NCI-H1930 (cell line): ENCODE measurements around the gene ALDH16A1.
"Not testable (repeated sequence)": the region's sequence is repeated elsewhere in the genome, so short reads cannot be mapped to it uniquely, and the experiment has no call there.

ENCODE experiments used
- DNase-seq, 2 experiments: peaks; one replicate each; lab custom pipeline; 2025; lab: John Stamatoyannopoulos, UW

Gene ALDH16A1

DNA sequence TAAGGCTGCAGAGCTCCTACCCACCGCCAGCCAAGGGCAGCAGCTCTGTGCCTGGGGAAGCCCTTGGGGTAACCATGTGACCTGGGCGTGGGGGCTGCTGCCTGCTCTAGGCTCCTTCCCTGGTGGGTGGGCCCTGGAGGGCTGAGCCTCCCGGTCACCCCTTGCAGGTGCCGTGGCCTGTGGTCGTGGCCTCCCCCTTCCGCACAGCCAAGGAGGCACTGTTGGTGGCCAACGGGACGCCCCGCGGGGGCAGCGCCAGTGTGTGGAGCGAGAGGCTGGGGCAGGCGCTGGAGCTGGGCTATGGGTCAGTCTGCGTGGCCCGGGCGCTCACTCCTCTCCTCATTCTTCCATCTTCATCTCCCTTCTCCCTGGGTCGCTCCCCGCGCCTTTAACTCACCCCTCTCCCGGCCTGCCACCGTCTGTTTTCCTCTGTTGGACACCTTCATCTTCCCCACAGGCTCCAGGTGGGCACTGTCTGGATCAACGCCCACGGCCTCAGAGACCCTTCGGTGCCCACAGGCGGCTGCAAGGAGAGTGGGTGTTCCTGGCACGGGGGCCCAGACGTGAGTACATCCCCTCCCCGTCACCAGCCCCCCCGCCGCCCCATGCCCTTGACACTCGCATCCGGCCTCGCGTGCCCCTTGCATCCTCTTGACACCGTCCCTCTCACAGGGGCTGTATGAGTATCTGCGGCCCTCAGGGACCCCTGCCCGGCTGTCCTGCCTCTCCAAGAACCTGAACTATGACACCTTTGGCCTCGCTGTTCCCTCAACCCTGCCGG, 11.1 kb downstream of the ALDH16A1 start:
- DNase-seq = no peak

DNA sequence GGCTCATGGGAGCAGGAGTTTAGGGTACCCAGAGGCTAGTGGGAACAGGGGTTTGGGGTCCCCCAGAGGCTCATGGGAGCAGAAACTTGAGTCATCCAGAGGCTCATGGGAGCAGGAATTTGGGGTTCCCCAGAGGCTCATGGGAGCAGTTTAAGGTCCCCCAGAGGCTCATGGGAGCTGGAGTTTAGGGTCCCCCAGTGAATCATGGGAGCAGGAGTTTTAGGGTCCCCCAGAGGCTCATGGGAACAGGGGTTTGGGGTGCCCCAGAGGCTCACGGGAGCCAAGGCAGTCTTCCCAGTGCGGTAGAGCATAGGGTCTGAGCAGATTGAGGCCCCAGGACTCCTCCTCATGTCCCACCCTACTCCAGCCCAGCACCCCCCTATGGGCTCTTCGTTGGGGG, 12.3 kb downstream of the ALDH16A1 start:
- no peak for DNase-seq

DNA sequence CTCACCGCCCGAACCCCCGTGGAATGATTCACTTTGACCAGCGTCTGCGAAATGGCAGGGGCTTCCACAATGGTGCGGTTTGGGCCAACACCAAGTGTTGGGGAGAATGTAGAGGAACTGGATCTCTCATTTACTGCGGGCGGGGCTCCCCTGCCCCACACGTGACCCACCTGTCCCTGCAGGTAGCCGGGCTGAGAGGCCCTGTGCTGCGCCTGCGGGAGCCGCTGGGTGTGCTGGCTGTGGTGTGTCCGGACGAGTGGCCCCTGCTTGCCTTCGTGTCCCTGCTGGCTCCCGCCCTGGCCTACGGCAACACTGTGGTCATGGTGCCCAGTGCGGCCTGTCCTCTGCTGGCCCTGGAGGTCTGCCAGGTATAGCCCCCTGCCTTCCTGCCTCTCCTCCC, 15.2 kb downstream of the ALDH16A1 start:
- no peak for DNase-seq

DNA sequence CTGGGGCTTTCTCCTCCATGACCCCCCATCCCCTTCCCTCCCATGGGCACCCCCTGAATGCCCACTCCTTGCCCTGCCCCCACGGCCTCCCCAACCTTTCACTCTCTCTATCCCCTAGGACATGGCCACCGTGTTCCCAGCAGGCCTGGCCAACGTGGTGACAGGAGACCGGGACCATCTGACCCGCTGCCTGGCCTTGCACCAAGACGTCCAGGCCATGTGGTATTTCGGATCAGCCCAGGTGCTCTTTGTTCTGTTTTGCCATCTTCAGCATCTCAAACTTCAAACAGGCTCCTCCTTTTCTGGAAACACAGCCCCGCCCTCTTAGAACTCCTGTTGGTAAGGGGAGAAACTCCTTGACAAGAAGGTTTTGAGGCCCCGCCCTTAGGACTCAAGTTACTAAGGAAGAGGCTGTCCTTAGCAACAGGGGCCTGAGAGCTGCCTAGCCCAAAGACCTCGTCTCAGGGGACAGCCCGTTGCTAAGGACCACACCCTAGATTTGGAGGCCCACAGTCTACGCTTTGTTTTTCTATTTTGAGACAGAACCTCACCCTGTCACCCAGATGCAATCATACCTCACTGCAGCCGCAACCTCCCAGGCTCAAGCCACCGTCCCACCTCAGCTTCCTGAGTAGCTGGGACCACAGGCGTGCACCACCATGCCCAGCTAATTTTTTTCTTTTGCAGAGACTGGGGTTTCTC, 15.9 kb downstream of the ALDH16A1 start:
- peak in 1 of 2 experiments; percentile 25 for DNase-seq

DNA sequence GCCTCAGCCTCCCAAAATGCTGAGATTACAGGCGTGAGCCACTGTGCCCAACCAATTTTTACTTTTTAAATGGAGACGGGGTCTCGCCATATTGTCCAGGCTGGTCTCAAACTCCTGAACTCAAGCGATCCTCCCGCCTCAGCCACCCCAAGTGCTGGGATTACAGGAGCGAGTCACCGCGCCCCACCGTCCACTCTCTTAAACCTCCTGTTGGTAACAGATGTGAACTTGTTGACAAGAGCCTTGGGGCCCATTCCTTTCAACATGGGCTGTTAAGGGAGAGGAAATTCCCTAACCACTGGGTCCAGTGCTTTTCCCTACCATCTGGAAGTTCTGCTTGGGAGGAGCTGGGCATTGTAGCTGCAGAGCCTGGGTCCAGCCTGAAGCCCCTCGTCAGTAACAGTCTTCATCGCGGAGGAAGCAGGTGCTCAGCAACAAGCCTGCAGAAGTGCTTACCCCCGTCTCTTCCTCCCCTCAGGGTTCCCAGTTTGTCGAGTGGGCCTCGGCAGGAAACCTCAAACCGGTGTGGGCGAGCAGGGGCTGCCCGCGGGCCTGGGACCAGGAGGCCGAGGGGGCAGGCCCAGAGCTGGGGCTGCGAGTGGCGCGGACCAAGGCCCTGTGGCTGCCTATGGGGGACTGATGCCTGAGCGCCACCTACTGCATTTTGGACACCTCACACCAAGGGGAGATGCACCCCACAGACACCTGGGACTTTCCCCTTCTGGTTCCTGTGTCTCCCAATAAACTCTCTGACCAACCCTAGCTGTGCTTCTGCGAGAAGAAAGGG, 17.0 kb downstream of the ALDH16A1 start:
- DNase-seq = no peak

DNA sequence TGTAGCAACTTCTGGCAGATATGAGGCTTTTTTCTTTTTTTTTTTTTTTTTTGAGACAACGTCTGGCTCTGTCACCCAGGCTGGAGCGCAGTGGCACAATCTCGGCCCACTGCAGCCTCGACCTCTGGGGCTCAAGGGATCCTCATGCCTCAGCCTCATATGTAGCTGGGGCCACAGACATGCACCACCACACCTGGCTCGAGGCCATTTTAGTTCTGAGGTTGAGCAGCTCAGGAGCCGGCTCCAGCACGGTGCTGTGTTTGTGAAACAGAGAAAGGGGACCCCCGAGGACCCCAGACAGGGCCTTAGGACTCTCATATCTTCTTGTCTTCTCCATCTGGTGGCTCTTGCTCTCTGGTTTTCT, 17.6 kb downstream of the ALDH16A1 start:
- no peak for DNase-seq

DNA sequence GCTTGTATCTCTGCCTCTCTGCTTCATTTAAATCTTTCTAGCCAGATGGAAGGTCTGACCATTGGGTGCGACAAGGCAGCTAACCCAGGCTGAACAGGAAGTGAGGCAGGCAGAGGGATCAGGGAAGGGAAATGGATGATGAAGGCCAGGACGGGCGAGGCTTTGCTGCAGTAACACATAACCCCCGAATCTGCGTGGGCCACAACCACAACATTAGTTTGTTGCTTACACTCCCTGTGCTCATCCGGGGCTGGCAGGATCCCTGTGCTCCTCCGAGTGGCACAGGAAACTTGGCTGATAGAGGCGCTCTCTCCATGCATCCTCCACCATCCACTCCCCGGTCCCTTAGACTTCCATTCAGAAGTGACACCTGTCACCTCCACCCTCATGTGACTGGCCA, 19.9 kb downstream of the ALDH16A1 start:
- DNase-seq = no peak

DNA sequence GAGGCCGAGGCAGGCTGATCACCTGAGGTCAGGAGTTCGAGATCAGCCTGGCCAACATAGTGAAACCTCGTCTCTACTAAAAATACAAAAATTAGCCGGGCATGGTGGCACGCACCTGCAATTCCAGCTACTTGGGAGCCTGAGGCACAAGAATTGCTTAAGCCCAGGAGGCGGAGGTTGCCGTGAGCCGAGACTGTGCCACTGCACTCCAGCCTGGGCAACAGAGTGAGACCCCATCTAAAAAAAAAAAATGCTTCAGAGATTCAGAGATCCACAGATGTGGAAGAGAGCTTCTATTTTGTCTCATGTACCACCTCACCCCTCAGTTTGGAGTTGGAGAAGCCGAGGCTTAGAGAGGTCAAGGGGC, 20.5 kb downstream of the ALDH16A1 start:
- DNase-seq = not testable (repeated sequence)

DNA sequence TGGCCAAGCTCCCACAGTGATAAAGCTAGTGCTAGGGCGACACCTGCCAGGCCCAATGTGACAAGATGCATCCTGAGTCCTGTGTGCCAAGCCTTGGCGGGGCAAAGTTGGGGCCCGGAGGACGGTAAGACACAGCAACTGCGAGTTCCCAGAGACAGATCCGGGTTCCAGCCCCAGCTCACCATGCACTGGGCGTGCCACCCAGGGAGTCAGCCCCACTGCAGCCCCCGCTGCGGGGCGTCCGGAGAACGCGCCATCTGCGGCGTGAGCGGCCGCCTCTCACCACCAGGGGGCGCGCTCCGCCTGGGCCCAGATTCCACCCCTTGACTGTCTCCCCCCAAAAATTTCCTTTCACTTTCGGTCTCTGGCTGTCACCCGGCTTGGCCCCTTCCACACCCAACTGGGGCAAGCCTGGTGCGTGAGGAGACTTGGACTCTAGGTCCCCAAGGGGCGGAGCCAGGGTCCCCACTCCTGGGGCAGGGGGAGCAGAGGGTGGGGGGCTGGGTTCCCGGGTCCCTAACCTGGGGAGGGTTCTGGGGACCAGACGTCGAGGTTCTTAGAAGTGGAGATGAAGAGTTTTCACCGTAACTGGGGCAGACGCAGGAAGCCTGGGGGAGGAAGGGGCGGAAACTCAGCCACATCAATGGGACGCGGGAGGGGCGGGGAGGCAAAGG, 21.0 kb downstream of the ALDH16A1 start, which contains the start of gene FLT3LG:
FLT3LG (plus strand) TSS at position 348 of the 674 bp plus-strand sequence. CDS start 425 bp downstream, outside the sequence.
- peak; percentile 46 to 82 for DNase-seq

DNA sequence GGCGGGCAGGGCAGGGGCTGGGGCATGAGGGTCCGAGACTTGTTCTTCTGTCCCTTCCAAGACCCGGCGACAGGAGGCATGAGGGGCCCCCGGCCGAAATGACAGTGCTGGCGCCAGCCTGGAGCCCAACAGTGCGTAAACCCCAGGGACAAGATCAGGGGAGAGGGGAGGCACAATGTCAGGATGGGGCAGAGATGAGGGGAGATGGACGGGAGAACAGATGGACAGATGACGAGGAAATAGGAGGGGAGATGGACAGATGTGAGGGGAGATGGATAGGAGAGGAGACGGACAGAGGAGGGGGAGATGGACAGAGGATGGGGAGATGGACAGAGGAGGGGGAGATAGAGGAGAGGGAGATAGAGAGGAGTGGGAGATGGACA, 21.5 kb downstream of the ALDH16A1 start:
- DNase-seq = no peak

DNA sequence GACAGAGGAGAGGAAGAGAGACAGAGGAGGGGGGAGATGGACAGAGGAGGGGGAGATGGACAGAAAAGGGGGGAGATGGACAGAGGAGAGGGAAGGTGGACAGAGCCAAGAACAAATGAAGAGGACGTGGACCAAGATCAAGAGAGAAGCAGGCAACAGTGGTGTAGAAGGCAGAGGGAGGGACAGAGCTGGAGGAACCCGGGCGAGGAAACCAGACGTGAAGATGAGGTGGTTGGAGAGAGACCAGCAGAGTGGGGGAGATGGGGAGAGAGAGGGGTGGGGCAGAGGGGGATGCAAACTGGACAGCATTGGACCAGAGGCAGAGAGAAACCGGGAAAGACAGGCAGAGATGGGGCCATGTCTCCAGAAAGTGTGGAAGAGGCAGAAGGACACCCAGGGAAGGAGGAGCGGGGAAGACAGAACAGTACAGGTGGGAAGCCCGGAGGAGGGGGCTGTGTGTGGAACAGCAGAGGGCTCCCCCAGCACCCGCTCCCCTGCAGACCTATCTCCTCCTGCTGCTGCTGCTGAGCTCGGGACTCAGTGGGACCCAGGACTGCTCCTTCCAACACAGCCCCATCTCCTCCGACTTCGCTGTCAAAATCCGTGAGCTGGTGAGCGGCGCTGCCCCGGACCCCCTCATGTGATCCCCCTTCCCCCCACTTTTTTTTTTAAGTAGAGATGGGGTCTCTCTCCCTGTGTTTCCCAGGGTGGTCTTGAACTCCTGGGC, 22.3 kb downstream of the ALDH16A1 start:
- no peak for DNase-seq

DNA sequence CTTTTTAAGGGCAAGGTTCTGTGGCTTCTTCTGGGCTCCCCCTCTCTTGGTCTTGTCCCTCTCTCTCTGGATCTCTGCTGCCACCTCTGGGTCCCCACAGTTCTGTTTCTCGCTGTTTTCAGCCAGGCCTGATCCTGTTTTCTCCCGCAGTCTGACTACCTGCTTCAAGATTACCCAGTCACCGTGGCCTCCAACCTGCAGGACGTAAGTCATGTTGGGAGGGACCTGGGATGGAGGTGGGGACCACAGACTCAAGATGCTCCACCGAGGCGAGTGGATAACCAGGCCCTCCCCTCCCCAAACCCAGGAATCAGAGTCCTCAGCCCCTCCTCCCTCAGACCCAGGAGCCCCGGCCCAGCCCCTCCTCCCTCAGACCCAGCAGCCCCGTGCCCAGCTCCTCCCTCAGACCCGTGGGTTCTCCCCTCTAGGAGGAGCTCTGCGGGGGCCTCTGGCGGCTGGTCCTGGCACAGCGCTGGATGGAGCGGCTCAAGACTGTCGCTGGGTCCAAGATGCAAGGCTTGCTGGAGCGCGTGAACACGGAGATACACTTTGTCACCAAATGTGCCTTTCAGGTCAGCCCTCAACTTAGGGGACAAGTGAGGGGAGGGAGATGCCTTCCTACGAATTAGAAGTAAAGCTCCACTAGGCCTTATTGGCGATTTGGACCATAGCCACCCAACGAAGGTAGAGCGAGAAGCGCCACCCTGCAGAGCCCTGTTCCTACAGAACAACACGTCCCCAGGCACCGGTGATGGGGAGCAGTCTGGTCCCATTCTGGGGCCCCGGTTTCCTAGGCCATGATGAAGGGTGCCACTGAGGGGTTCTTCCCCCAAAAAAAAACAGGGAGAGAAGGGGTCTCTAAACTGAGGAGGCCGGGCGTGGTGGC, 23.2 kb downstream of the ALDH16A1 start:
- DNase-seq = peak; percentile 54 to 78

DNA sequence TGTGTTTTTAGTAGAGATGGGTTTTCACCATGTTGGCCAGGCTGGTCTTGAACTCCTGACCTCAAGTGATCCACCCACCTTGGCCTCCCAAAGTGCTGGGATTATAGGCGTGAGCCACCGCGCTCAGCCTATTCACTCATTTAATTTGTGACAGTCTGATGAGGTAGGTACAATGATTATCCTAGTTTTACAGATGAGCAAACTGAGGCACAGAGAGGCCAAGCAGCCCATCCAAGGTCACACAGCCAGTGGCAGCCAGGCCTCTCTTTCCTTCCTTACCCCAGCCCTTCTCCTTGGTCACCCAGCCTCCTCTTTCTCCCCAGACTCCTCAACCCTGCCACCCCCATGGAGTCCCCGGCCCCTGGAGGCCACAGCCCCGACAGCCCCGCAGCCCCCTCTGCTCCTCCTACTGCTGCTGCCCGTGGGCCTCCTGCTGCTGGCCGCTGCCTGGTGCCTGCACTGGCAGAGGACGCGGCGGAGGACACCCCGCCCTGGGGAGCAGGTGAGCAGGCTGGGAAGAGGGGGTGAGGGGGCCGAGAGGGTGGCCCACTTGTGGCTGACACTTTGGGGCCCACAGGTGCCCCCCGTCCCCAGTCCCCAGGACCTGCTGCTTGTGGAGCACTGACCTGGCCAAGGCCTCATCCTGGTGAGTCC, 27.1 kb downstream of the ALDH16A1 start:
- DNase-seq = no peak

DNA sequence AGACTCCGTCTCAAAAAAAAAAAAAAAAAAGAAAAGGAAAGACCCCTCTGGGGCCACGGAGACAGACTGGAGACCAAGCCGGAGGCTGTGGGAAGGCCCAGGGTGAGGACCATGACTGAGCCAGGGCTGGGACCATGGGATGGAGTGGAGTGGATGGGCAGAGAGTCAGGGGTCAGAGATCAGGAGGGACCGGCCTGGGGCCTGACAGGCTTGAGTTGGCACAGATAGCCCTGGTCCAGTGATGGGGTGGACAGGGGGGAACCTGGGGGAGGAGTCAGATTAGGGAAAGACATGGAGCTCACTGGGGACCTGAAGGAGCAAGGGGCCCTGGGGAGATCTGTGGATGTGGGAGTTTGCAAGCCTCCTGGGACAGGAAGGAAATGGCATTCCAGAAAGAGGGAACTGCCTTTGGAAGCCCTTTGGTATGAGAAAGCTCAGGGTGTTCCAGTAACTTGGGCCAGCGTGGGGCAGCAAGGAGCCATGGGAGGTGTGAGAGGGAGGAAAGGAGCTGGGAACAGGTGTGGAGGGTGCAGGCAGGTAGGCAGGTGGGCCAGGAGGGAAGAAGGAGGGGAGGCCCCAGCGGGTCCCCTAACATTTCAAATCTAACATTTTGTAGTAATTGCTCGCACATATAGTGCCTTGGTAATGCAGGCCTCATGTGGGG, 28.1 kb downstream of the ALDH16A1 start:
- no peak for DNase-seq

DNA sequence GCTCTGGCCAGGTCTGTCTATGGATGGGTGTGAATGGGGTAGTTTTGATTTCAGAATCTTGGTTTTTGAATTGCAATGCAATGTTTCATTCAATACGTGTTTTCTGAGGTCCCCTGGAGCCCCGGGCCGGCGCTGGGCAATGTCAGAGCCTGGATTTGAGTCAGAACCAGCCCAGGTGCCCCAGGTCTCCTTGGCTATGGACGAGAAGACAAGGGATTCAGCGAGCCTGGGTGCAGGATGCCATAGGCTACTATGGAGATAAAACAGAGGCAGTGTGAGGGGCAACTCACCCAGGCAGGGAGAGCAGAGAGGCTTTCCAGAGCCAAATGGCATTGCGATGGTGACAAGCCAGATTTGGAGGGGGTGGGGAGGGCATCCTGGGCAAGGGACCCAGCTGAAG, 33.2 kb downstream of the ALDH16A1 start:
- no peak for DNase-seq

DNA sequence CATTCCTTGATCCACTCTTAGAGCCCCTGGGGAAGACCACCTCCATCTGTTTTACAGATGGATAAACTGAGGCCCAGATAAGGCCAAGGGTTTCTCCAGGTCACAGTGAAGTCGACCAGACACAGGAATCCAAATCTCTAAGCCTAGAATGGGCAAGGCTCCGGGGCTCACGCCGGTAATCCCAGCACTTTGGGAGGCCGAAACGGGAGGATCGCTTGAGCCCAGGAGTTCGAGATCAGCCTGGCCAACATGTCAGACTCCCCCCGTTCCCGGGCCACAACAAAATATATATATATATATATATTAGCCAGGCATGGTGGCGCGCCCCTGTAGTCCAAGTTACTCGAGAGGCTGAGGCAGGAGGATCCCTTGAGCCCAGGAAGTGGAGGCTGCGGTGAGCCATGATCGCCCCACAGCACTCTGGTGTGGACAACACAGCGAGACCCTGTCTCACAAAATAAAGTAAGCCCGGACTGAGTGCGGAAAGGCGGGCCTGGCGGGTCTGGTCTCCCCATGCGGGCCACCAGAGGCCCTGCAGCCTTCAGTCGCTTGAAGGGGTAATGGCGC, 33.8 kb downstream of the ALDH16A1 start:
- DNase-seq = no peak

DNA sequence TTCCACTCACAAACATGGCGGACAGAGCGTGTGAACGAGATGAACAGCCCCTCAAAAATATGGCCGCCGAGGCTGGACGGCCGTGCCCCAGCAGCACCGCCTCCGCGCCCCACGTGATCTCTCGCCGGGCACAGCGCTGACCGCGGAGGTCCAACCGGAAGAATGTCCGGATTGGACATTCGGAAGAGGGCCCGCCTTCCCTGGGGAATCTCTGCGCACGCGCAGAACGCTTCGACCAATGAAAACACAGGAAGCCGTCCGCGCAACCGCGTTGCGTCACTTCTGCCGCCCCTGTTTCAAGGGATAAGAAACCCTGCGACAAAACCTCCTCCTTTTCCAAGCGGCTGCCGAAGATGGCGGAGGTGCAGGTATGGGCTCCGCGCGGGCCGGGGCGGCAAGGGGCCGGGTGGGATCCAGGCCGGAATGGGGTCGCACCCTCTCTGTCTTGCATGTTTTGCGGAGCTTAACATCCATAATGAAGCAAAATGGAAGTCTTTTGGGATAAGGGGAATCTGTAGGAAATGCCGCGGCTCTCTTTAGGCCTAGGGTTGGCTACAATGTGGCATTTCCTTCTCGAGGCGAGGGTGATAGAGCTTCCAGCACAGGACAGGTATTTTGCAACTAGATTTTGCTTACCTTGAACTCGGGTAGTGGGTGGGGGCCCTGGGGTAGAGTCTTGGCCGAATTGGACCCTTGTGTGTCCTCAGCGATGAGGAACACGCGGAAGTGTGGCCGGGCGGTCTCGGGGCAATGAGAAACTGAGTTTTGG, 34.4 kb downstream of the ALDH16A1 start, which contains the start of gene RPL13A:
RPL13A (plus strand) TSS at position 332 of the 769 bp plus-strand sequence; CDS start at position 354, 22 bp downstream.
- peak; percentile 100 for DNase-seq
